SK-N-SH (cell line): ENCODE measurements around the gene DENND1A. TPM values are rescaled to one million over a fixed set of nuclear protein-coding genes. Genes with fewer than 3 reads are reported as not detected.

Experiments used
- CTCF ChIA-PET: fragments of 300-600, 350-600 bp; formaldehyde crosslinking; extraction: SDS; loops from one replicate; lab custom pipeline; 2021; lab: Yijun Ruan, JAX
- POLR2A ChIA-PET: fragments of 350-600 bp; sonication (Branson Sonifier 250); formaldehyde crosslinking; extraction: SDS; loops from one replicate; lab custom pipeline; 2020; ENCODE audit warnings: antibody characterized with exemption, inconsistent platforms; lab: Yijun Ruan, JAX
- DNase-seq: peaks from one replicate; pipeline ENCODE4 v3.0.0; 2012
- H2AFZ ChIP-seq: fragments of 200-600 bp; sonication (generic); 2 replicates; pipeline ENCODE4 v1.8.1; 2016; ENCODE audit warnings: antibody characterized with exemption, mild to moderate bottlenecking, low read depth
- H3F3A ChIP-seq: fragments of 200-600 bp; sonication (generic); replicated peaks from 2 replicates; pipeline ENCODE3; 2016; ENCODE audit warnings: antibody characterized with exemption, mild to moderate bottlenecking; ENCODE audit not compliant: insufficient read depth
- H3K27ac ChIP-seq, 2 experiments: fragments of 200-500 bp in 1 of 2; fragments of 200-600 bp in 1 of 2; sonication (Bioruptor generic) in 1 of 2; sonication (generic), shearing (Covaris generic) in 1 of 2; 2 replicates each; pipeline versions ENCODE4 v1.5.1 to v1.6.1; 2014 to 2016; ENCODE audit warnings: low read depth in 2 of 2, inconsistent platforms in 1 of 2, low read length in 1 of 2, mild to moderate bottlenecking in 1 of 2, mixed read lengths in 1 of 2
- H3K27me3 ChIP-seq: fragments of 200-600 bp; sonication (generic), shearing (Covaris generic); 2 replicates; pipeline ENCODE4 v1.6.1; 2016; ENCODE audit warnings: mixed run types; ENCODE audit not compliant: insufficient read depth
- H3K36me3 ChIP-seq, 2 experiments: fragments of 200-500 bp in 1 of 2; fragments of 200-600 bp in 1 of 2; sonication (Bioruptor generic) in 1 of 2; sonication (generic) in 1 of 2; replicated peaks in 1 of 2; 2 replicates each; pipeline versions ENCODE3 to v1.5.1; 2014 to 2016; ENCODE audit warnings: low read length in 1 of 2, mild to moderate bottlenecking in 1 of 2; ENCODE audit not compliant: insufficient read depth in 2 of 2, control insufficient read depth in 1 of 2
- H3K4me1 ChIP-seq, 2 experiments: fragments of 200-500 bp in 1 of 2; fragments of 200-600 bp in 1 of 2; sonication (Bioruptor generic) in 1 of 2; sonication (generic), shearing (Covaris generic) in 1 of 2; 2 replicates each; pipeline versions ENCODE4 v1.5.1 to v1.6.1; 2014 to 2016; ENCODE audit warnings: low read depth in 1 of 2, low read length in 1 of 2, mixed run types in 1 of 2; ENCODE audit not compliant: insufficient read depth in 2 of 2, control insufficient read depth in 1 of 2
- H3K4me2 ChIP-seq: fragments of 200-600 bp; sonication (generic), shearing (Covaris generic); 2 replicates; pipeline ENCODE4 v1.6.1; 2017; ENCODE audit warnings: mixed run types
- H3K4me3 ChIP-seq, 2 experiments: fragments of 200-500 bp in 1 of 2; fragments of 200-600 bp in 1 of 2; sonication (Bioruptor generic) in 1 of 2; sonication (generic), shearing (Covaris generic) in 1 of 2; 2 replicates each; pipeline versions ENCODE4 v1.5.1 to v1.8.1; 2014 to 2016; ENCODE audit warnings: low read depth in 2 of 2, inconsistent platforms in 1 of 2, low read length in 1 of 2, mild to moderate bottlenecking in 1 of 2, mixed read lengths in 1 of 2, moderate library complexity in 1 of 2
- H3K79me2 ChIP-seq: fragments of 200-600 bp; sonication (generic); 2 replicates; pipeline ENCODE4 v1.8.1; 2017; ENCODE audit warnings: mild to moderate bottlenecking; ENCODE audit not compliant: insufficient read depth
- H3K9ac ChIP-seq: fragments of 200-600 bp; sonication (generic); 2 replicates; pipeline ENCODE4 v1.6.1; 2017; ENCODE audit warnings: mixed run types
- H3K9me2 ChIP-seq: fragments of 200-600 bp; sonication (generic); 2 replicates; pipeline ENCODE4 v1.6.1; 2017; ENCODE audit warnings: mixed run types
- H3K9me3 ChIP-seq: fragments of 200-600 bp; sonication (generic); 2 replicates; pipeline ENCODE4 v1.6.1; 2017; ENCODE audit warnings: mixed run types, mild to moderate bottlenecking, moderate library complexity
- H4K20me1 ChIP-seq: fragments of 200-600 bp; sonication (generic); 2 replicates; pipeline ENCODE4 v1.6.1; 2017; ENCODE audit warnings: mild to moderate bottlenecking, mixed run types; ENCODE audit not compliant: insufficient read depth
- CHD2 ChIP-seq: fragments of 150-350 bp; IDR thresholded peaks from 2 replicates; pipeline ENCODE4 v1.6.1; 2018; ENCODE audit warnings: low read length; ENCODE audit not compliant: partially characterized antibody
- EP300 ChIP-seq, 2 experiments: IDR thresholded peaks; 2 replicates each; pipeline versions ENCODE4 v1.4.0 to v1.6.1; 2012; ENCODE audit warnings: borderline replicate concordance in 1 of 2, low read depth in 1 of 2, low read length in 1 of 2
- EZH2phosphoT487 ChIP-seq: fragments of 200-600 bp; sonication (generic); IDR thresholded peaks from 2 replicates; pipeline ENCODE4 v1.6.1; 2017; ENCODE audit warnings: low read depth, mixed run types, mild to moderate bottlenecking, antibody characterized with exemption, moderate library complexity, borderline replicate concordance
- FOSL2 ChIP-seq: IDR thresholded peaks from 2 replicates; pipeline ENCODE4 v1.4.0; 2012; ENCODE audit warnings: low read depth, mild to moderate bottlenecking, moderate library complexity, borderline replicate concordance
- GABPA ChIP-seq: IDR thresholded peaks from 2 replicates; pipeline ENCODE4 v1.4.0; 2012; ENCODE audit warnings: low read depth, mild to moderate bottlenecking
- GATA2 ChIP-seq: sonication (generic); formaldehyde crosslinking; IDR thresholded peaks from 2 replicates; pipeline ENCODE4 v1.5.0; 2020; ENCODE audit warnings: mild to moderate bottlenecking, missing genetic modification reagents
- NRF1 ChIP-seq: IDR thresholded peaks from 2 replicates; pipeline ENCODE4 v1.6.1; 2012; ENCODE audit warnings: low read depth, mild to moderate bottlenecking, low read length
- POLR2AphosphoS5 ChIP-seq: IDR thresholded peaks from 2 replicates; pipeline ENCODE4 v1.6.1; 2012; ENCODE audit warnings: low read depth, low read length
- RFX5 ChIP-seq: IDR thresholded peaks from 2 replicates; pipeline ENCODE4 v1.6.1; 2012; ENCODE audit warnings: mild to moderate bottlenecking, improper control_type of control experiment, low read length
- RXRA ChIP-seq: IDR thresholded peaks from 2 replicates; pipeline ENCODE4 v1.4.0; 2012; ENCODE audit warnings: low read depth, mild to moderate bottlenecking, borderline replicate concordance
- SIN3A ChIP-seq: IDR thresholded peaks from 2 replicates; pipeline ENCODE4 v1.6.1; 2012; ENCODE audit warnings: low read depth, mild to moderate bottlenecking, low read length, moderate library complexity, borderline replicate concordance
- SMC3 ChIP-seq: IDR thresholded peaks from 2 replicates; pipeline ENCODE4 v1.6.1; 2012; ENCODE audit warnings: low read depth, low read length, improper control_type of control experiment
- TEAD4 ChIP-seq: IDR thresholded peaks from 2 replicates; pipeline ENCODE4 v1.4.0; 2012; ENCODE audit warnings: mild to moderate bottlenecking, borderline replicate concordance; ENCODE audit not compliant: insufficient read depth
- WGBS: methylation state at CpG from one replicate; pipeline ENCODE4 v1.1.6; 2017; ENCODE audit warnings: low lambda C conversion rate; 5-methylcytosine and 5-hydroxymethylcytosine counted together
- polyA plus RNA-seq, 3 experiments: library from polyadenylated mRNA; depleted of rRNA; stranded (reverse); fragments of >200 nt; gene quantifications; 2 replicates each; pipeline ENCODE4 v1.2.3, GENCODE V29; 2012
- TF ChIP-seq, protein P1 (sequence below): fragments of 150-350 bp; IDR thresholded peaks from 2 replicates; pipeline ENCODE4 v1.6.1; 2017; ENCODE audit warnings: antibody characterized with exemption, low read length, low read depth, borderline replicate concordance
- TF ChIP-seq, protein P2 (sequence below): IDR thresholded peaks from 2 replicates; pipeline ENCODE4; 2012

Gene DENND1A
- polyA plus RNA-seq, 1 of the 3 experiments (the other 2 are of a cell fraction), result 25.4 TPM

DNA sequence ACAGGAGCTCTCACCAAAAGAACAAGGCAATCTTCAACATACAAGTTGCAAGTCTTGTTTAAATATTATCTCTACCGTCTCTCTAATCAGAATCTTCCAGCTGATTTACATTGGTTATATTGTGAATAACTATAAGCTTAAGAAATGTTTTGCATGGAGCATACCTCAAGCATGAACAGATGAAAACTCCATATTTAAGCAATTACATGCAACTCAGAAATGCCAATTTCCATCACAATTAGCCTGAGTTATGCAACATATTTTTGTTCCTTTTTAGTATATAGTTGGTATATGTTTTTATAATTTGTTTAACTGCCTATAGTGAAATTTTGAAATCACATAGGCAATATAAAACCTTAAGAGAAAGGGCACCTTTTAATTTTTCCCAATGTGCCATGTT is 142.5 kb downstream of the DENND1A start:
- no peak overlapping the region for H3K4me3 ChIP-seq
- no peak for TF ChIP-seq NRF1
- H4K20me1 ChIP-seq, result no peaks in the 10 kb centered on the region
- H3K9me3 ChIP-seq, result no peaks in the 10 kb centered on the region
- H3K4me2 ChIP-seq, result no peak overlapping the region
- no peak overlapping the region for H3K9ac ChIP-seq
- peaks cover 0 to 5% of the 10 kb centered on the region in 2 experiments; a peak in 1 of 4 replicates for H3K4me1 ChIP-seq
- H3K36me3 ChIP-seq, result no peaks in the 10 kb centered on the region
- 96% methylated on average over 1 of the region's 1 CpG for WGBS
- no peaks in the 10 kb centered on the region for H3K79me2 ChIP-seq
- no peak for DNase-seq
- H2AFZ ChIP-seq, result no peak overlapping the region
- H3K27ac ChIP-seq, result no peak overlapping the region
- ChIA-PET POLR2A (no interaction called here), CTCF (interaction anchor here (0.6 to 1.6 kb wide), 3 partner anchors 25 to 254 kb away, joined by 3 to 4 read pairs (median 4); no protein-coding TSS in a partner anchor)
- no peaks in the 10 kb centered on the region for H3K9me2 ChIP-seq
- H3K27me3 ChIP-seq, result no peaks in the 10 kb centered on the region
- H3F3A ChIP-seq, result no peaks in the 10 kb centered on the region

DNA sequence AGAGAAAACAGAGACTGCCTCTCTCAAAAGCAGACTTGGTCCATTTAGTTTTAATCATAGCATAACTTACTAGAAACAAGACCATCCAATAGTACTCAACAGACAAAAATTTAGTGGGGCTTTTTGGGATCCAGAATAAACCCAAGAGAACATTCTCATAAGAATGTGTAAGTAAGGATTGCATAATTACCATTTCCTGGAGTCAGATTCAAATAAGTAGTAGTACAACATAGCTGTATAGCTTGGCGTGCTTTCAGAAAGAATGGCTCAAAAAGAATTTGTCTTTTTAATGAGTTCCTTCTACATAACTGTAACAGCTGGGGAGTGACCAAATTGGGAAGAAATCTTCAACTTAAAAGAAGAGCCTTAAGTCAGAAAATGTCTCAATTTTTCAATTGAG is 145.4 kb downstream of the DENND1A start:
- Histone ChIP-seq H3K9ac (no peak overlapping the region), H3K4me2 (no peak overlapping the region), H4K20me1 (no peaks in the 10 kb centered on the region), H3K36me3 (no peaks in the 10 kb centered on the region), H3K79me2 (no peaks in the 10 kb centered on the region), H3K4me3 (no peak overlapping the region), H3K27me3 (no peaks in the 10 kb centered on the region), H3K9me3 (no peaks in the 10 kb centered on the region), H3F3A (no peaks in the 10 kb centered on the region), H3K4me1 (peaks cover 0 to 5% of the 10 kb centered on the region in 2 experiments; a peak in 1 of 4 replicates), H3K27ac (no peak overlapping the region), H3K9me2 (no peaks in the 10 kb centered on the region), H2AFZ (no peak overlapping the region)
- DNase-seq, result no peak
- 95% methylated on average over 1 of the region's 1 CpG for WGBS
- ChIA-PET POLR2A (no interaction called here), CTCF (no interaction called here)
- no peak for TF ChIP-seq NRF1
- TF ChIP-seq, protein P1, sequence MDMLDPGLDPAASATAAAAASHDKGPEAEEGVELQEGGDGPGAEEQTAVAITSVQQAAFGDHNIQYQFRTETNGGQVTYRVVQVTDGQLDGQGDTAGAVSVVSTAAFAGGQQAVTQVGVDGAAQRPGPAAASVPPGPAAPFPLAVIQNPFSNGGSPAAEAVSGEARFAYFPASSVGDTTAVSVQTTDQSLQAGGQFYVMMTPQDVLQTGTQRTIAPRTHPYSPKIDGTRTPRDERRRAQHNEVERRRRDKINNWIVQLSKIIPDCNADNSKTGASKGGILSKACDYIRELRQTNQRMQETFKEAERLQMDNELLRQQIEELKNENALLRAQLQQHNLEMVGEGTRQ, result no peak
- TF ChIP-seq GATA2, result no peak
- TF ChIP-seq POLR2AphosphoS5, result no peak
- TF ChIP-seq CHD2, result no peak
- no peak for TF ChIP-seq FOSL2
- no peak for TF ChIP-seq TEAD4
- TF ChIP-seq, protein P2, sequence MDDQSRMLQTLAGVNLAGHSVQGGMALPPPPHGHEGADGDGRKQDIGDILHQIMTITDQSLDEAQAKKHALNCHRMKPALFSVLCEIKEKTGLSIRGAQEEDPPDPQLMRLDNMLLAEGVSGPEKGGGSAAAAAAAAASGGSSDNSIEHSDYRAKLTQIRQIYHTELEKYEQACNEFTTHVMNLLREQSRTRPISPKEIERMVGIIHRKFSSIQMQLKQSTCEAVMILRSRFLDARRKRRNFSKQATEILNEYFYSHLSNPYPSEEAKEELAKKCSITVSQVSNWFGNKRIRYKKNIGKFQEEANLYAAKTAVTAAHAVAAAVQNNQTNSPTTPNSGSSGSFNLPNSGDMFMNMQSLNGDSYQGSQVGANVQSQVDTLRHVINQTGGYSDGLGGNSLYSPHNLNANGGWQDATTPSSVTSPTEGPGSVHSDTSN, result no peak
- no peak for TF ChIP-seq GABPA
- no peak for TF ChIP-seq SMC3
- no peak for TF ChIP-seq EZH2phosphoT487
- no peak for TF ChIP-seq SIN3A
- no peak for TF ChIP-seq EP300 (IDR thresholded peaks at IDR 0.05; ENCODE audit: borderline replicate concordance in 1 of 2, low read depth in 1 of 2, low read length in 1 of 2)
- TF ChIP-seq RFX5, result no peak
- TF ChIP-seq RXRA, result no peak
